NCI-H2196 treated with DMSO at 0.1 percent for 48 hours (cell line): ENCODE measurements around the gene HBD.
"Not testable (repeated sequence)": the region's sequence is repeated elsewhere in the genome, so short reads cannot be mapped to it uniquely, and the experiment has no call there.

Experiments used
- DNase-seq: peaks from one replicate; lab custom pipeline; 2025; ENCODE audit not compliant: unreplicated experiment; lab: John Stamatoyannopoulos, UW

HBD gene

GRCh38 chr11:5253440-5253839 lies 19.2 kb upstream of the HBD start:
- DNase-seq: not testable (repeated sequence)

- no peak for DNase-seq
Measured at GRCh38 chr11:5252919-5253265, 18.6 kb upstream of the HBD start.

GRCh38 chr11:5252192-5252918 lies 18.1 kb upstream of the HBD start:
- DNase-seq: no peak

GRCh38 chr11:5251746-5252145 lies 17.5 kb upstream of the HBD start:
- no peak for DNase-seq

- no peak for DNase-seq
Measured at GRCh38 chr11:5250543-5251204, 16.4 kb upstream of the HBD start.

GRCh38 chr11:5249807-5250396 lies 15.6 kb upstream of the HBD start, which contains the start of gene HBG1:
HBG1 (minus strand) TSS chr11:5249857; CDS start chr11:5249804, 53 bp downstream.
- not testable (repeated sequence) for DNase-seq

- DNase-seq: not testable (repeated sequence)
Measured at GRCh38 chr11:5248498-5248897, 14.2 kb upstream of the HBD start.

GRCh38 chr11:5247472-5248192 lies 13.3 kb upstream of the HBD start:
- DNase-seq: no peak

- no peak for DNase-seq
Measured at GRCh38 chr11:5246772-5247471, 12.6 kb upstream of the HBD start.

GRCh38 chr11:5245155-5245554 lies 10.9 kb upstream of the HBD start:
- DNase-seq: no peak

- no peak for DNase-seq
Measured at GRCh38 chr11:5243816-5244180, 9.5 kb upstream of the HBD start.

- DNase-seq: no peak
Measured at GRCh38 chr11:5242933-5243815, 8.9 kb upstream of the HBD start.

- no peak for DNase-seq
Measured at GRCh38 chr11:5242208-5242607, 7.9 kb upstream of the HBD start.

GRCh38 chr11:5241458-5241857 lies 7.2 kb upstream of the HBD start:
- DNase-seq: no peak

- DNase-seq: no peak
Measured at GRCh38 chr11:5240458-5240857, 6.2 kb upstream of the HBD start.

- DNase-seq: no peak
Measured at GRCh38 chr11:5240056-5240455, 5.8 kb upstream of the HBD start.

GRCh38 chr11:5239046-5239445 lies 4.8 kb upstream of the HBD start:
- no peak for DNase-seq

GRCh38 chr11:5238486-5238885 lies 4.2 kb upstream of the HBD start:
- no peak for DNase-seq

GRCh38 chr11:5237420-5237819 lies 3.1 kb upstream of the HBD start:
- DNase-seq: no peak
